GM19397 (cell line): Measurements from ENCODE around the gene FBXL5.
A peak's percentile ranks its signal among the peaks of the same experiment; 100 is the strongest.

ENCODE experiments used
- ATAC-seq: cut with Tn5 transposase; IDR thresholded peaks from one replicate; pipeline ENCODE4 v1.9.1; 2021; ENCODE audit warnings: mild to moderate bottlenecking, moderate library complexity; ENCODE audit not compliant: unreplicated experiment

Gene FBXL5

GRCh38 chr4:15677507-15677988 is 22.4 kb upstream of the FBXL5 start:
- no peak for ATAC-seq

GRCh38 chr4:15676899-15677298 is 21.7 kb upstream of the FBXL5 start:
- no peak for ATAC-seq

GRCh38 chr4:15676039-15676438 is 20.9 kb upstream of the FBXL5 start:
- ATAC-seq = no peak

- no peak for ATAC-seq
Measured at GRCh38 chr4:15675356-15675755, 20.2 kb upstream of the FBXL5 start.

GRCh38 chr4:15674926-15675325 is 19.8 kb upstream of the FBXL5 start:
- ATAC-seq = no peak

GRCh38 chr4:15674046-15674445 is 18.9 kb upstream of the FBXL5 start:
- ATAC-seq = no peak

- no peak for ATAC-seq
Measured at GRCh38 chr4:15673337-15673736, 18.2 kb upstream of the FBXL5 start.

- no peak for ATAC-seq
Measured at GRCh38 chr4:15672101-15672500, 16.9 kb upstream of the FBXL5 start.

GRCh38 chr4:15670576-15670975 is 15.4 kb upstream of the FBXL5 start:
- no peak for ATAC-seq

- no peak for ATAC-seq
Measured at GRCh38 chr4:15668566-15669435, 13.6 kb upstream of the FBXL5 start.

GRCh38 chr4:15667006-15667405 is 11.8 kb upstream of the FBXL5 start:
- no peak for ATAC-seq

- ATAC-seq = no peak
Measured at GRCh38 chr4:15665753-15666365, 10.7 kb upstream of the FBXL5 start.

GRCh38 chr4:15659768-15660570 is 4.8 kb upstream of the FBXL5 start:
- no peak for ATAC-seq

GRCh38 chr4:15658781-15659180 is 3.6 kb upstream of the FBXL5 start:
- no peak for ATAC-seq

GRCh38 chr4:15658136-15658770 is 3.1 kb upstream of the FBXL5 start:
- no peak for ATAC-seq

GRCh38 chr4:15657366-15657765 is 2.2 kb upstream of the FBXL5 start:
- no peak for ATAC-seq

- no peak for ATAC-seq
Measured at GRCh38 chr4:15656038-15656470, 897 bp upstream of the FBXL5 start.

GRCh38 chr4:15654593-15655222 is 449 bp downstream of the FBXL5 start:
- ATAC-seq = peak; percentile 50

- no peak for ATAC-seq
Measured at GRCh38 chr4:15653864-15654592, 1.1 kb downstream of the FBXL5 start.

- no peak for ATAC-seq
Measured at GRCh38 chr4:15653420-15653819, 1.7 kb downstream of the FBXL5 start.
